ENCODE results near the gene CEP112. TPM values are rescaled to one million over a fixed set of nuclear protein-coding genes. Genes with fewer than 3 reads are reported as not detected.

Gene CEP112
- total RNA-seq, 4 donors from 2014 or later: 18.9 to 51.8 (median 29.6) TPM

- TF ChIP-seq CTCF (IDR thresholded peaks at IDR 0.05; ENCODE audit: low read depth): no peak
Measured at GRCh38 chr17:65756760-65757159, 435.2 kb downstream of the CEP112 start.

DNA sequence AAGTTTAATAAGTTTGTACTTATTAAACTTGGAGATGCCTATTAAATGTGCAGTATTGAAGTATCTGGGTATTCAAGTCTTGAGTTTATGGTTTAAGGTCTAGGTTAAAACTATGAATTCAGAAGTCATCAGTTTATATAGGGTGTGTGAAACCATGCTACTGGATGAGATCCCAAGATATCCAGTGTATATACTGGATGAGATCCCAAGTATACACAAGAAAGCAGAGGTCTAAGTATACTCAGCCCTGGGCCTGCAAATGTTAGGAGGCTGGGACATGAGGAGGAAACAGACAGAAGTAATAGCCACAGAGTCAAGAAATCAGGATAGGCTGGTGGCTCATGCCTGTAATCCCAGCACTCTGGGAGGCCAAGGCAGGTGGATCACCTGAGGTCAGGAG, 436.1 kb downstream of the CEP112 start:
- no peak for TF ChIP-seq CTCF (IDR thresholded peaks at IDR 0.05; ENCODE audit: low read depth)

DNA sequence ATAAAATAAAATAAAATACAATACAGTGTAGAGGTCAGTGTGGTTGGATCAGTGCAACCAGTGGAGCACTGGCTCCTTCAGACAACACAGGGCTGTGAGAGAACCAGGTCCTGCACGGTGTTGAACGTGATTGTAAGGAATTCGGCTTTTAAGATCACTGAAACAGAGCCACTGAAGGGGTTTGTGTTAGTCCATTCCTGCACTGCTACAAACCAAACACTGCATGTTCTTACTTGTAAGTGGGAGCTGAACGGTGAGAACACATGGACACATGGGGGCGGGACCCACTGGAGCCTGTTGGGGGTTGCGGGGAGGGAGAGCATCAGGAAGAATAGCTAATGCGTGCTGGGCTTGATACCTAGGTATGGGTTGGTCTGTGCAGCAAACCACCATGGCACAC, 437.3 kb downstream of the CEP112 start:
- no peak for TF ChIP-seq CTCF (IDR thresholded peaks at IDR 0.05; ENCODE audit: low read depth)

DNA sequence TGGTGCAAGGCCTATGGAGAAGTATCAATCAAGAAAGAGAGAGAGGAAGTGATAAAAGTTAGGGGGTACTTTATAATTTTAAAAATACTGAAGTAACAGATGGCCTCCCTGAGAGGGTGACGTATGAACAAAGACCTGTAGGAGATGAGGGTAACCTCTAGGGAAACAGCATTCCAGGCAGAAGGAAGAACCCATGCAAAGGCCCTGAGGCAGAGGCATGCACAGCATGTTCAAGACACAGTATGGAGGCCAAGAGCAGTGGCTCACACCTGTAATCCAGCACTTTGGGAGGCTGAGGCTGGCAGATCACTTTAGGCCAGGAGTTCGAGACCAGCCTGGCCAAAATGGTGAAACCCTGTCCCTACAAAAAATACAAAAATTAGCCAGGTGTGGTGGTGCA, 437.9 kb downstream of the CEP112 start:
- TF ChIP-seq CTCF (IDR thresholded peaks at IDR 0.05; ENCODE audit: low read depth): no peak

DNA sequence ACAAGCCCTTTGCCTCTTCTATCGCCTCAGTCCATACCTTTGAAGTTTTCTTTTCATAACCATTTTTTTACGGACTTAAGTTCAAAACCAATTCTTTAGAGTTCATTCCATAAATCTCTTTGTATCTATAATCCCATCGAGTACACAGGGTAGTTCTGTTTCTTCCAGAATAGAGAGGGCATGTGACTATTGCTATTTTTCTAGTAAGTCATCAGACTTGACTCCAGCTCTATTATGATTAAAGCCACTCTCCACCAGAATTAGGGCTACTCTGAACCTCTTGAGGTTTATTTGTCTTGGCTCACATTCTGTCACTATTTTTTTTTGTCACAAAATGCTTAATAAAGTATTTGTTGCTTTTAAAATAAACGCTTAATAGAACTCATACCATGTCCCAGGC, 438.6 kb downstream of the CEP112 start:
- TF ChIP-seq CTCF (IDR thresholded peaks at IDR 0.05; ENCODE audit: low read depth): no peak

DNA sequence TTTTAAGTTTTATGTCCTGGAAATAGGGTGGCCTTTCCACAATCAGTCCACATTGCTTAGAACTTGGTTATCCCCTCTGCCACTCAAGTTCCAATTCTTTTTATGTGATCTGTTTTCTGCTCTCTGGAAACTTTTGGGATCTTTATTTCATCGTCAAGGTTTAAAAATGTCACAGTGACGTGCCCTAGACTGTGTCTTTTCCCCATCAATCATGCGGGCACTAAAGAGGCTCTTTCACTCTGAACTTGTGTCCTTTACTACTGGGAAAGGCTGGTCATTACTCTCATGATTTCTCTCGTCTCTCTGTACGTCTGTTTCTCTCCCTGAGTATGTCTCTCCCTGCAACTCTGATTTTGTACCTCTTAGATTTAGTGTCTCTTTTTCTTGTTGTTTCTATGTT, 440.7 kb downstream of the CEP112 start:
- TF ChIP-seq CTCF (IDR thresholded peaks at IDR 0.05; ENCODE audit: low read depth): no peak

DNA sequence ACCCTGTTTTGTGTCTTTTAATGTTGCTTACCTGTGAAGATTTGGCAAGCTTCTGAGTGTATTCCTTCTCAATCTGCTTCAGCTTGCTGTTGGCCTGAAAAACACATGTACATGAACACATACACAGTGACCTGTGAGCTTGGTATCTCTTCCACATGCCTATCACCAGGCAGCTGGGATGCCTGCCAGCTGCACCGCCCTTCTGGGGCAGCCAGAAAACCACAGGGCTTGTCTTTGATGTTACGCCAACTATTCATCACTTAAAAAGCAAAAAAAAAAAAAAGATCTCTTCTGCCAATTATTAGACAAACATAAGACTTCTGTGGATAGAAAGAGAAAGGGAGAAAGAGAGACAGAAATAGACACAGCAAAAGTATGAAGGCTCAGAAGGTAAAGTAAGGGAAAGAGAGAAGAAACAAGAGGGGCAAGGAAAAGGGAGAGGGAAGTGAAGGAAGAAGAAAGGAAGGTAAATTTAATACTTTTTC, 441.3 kb downstream of the CEP112 start:
- no peak for TF ChIP-seq CTCF (IDR thresholded peaks at IDR 0.05; ENCODE audit: low read depth)
